Kidney epithelial cell (primary cell): ENCODE measurements around the gene RHCG. TPM values are rescaled to one million over a fixed set of nuclear protein-coding genes. Genes with fewer than 3 reads are reported as not detected.

Experiments
- DNase-seq: peaks from one replicate; pipeline ENCODE4 v3.0.0-alpha.2; 2010; ENCODE audit warnings: low read depth
- H3K27me3 ChIP-seq: 2 replicates; pipeline ENCODE4 v1.6.0; 2011; ENCODE audit warnings: low read length; ENCODE audit not compliant: control insufficient read depth, insufficient read depth
- H3K36me3 ChIP-seq: 2 replicates; pipeline ENCODE4 v1.5.1; 2011; ENCODE audit warnings: low read length; ENCODE audit not compliant: control insufficient read depth, insufficient read depth
- H3K4me3 ChIP-seq: 2 replicates; pipeline ENCODE4 v1.5.1; 2011; ENCODE audit warnings: low read depth, mild to moderate bottlenecking, control low read depth, low read length
- total RNA-seq: library from RNA; depleted of rRNA; stranded (reverse); fragments of >200 nt; gene quantifications from 2 replicates; pipeline ENCODE4 v1.2.3, GENCODE V29; 2015
- TF ChIP-seq, protein P1 (sequence below): IDR thresholded peaks from 2 replicates; pipeline ENCODE4 v1.5.1; 2011; ENCODE audit warnings: mild to moderate bottlenecking, moderate library complexity, low read length, control low read depth, inconsistent platforms; ENCODE audit not compliant: insufficient read depth, poor library complexity, severe bottlenecking

The RHCG gene
- total RNA-seq, 1 donor from 2014 or later = 0.04 TPM

DNA sequence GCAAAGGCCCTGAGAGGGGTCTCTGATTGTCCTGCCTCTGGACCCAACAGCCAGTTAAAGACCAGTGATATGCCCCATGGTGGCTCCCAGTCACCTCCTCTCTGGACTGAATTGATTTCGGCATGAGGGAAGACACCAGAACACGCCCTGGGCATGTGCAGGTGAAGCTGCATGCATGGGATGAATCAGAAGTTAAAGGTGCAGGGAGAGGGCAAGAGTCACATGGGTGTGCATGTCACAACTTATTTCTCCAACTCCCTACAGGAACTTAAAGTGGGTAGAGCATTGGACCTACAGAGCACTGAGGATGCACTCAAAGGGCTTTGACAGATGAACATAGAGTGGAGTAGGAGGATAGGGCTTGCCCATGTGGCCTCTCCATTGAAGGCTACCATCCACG, 16.9 kb upstream of the RHCG start:
- no peak overlapping the region for H3K4me3 ChIP-seq
- no peaks in the 10 kb centered on the region for H3K36me3 ChIP-seq
- no peak for DNase-seq
- TF ChIP-seq, protein P1, sequence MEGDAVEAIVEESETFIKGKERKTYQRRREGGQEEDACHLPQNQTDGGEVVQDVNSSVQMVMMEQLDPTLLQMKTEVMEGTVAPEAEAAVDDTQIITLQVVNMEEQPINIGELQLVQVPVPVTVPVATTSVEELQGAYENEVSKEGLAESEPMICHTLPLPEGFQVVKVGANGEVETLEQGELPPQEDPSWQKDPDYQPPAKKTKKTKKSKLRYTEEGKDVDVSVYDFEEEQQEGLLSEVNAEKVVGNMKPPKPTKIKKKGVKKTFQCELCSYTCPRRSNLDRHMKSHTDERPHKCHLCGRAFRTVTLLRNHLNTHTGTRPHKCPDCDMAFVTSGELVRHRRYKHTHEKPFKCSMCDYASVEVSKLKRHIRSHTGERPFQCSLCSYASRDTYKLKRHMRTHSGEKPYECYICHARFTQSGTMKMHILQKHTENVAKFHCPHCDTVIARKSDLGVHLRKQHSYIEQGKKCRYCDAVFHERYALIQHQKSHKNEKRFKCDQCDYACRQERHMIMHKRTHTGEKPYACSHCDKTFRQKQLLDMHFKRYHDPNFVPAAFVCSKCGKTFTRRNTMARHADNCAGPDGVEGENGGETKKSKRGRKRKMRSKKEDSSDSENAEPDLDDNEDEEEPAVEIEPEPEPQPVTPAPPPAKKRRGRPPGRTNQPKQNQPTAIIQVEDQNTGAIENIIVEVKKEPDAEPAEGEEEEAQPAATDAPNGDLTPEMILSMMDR = no peak
- H3K27me3 ChIP-seq = peaks cover 5% of the 10 kb centered on the region

DNA sequence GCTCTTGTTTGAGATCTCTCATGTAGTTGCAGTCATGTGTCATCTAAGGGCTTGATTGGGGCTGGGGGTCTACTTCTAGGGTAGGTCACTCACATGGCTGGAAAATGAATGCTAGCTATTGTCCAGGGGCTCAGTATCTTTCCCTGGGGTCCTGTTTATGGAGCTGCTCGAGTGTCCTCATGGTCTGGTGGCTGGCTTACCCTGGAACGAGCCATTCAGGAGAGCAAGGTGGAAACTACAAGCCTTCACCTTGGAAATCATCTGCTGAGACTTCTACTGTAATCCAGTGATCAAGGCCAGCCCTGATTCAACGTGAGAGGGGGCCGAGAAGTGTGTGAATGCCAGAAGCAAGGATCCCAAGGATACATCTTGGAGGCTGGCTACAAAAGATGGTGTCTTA, 16.2 kb upstream of the RHCG start:
- no peaks in the 10 kb centered on the region for H3K36me3 ChIP-seq
- DNase-seq = no peak
- TF ChIP-seq, protein P1 = no peak
- H3K4me3 ChIP-seq = no peak overlapping the region
- H3K27me3 ChIP-seq = peaks cover 5% of the 10 kb centered on the region

- TF ChIP-seq, protein P1 = no peak
- no peak for DNase-seq
These were observed 9.8 kb upstream of the RHCG start for GRCh38 chr15:89506026-89506686.

GRCh38 chr15:89504166-89504565, 7.8 kb upstream of the RHCG start:
- Histone ChIP-seq H3K27me3 (peaks cover 2% of the 10 kb centered on the region), H3K36me3 (no peaks in the 10 kb centered on the region), H3K4me3 (no peak overlapping the region)
- TF ChIP-seq, protein P1 = no peak
- no peak for DNase-seq

More at GRCh38 chr15:89506026-89506686, 9.8 kb upstream of the RHCG start:
- Histone ChIP-seq H3K27me3 (no peaks in the 10 kb centered on the region), H3K4me3 (no peak overlapping the region), H3K36me3 (no peaks in the 10 kb centered on the region)

- DNase-seq = no peak
- TF ChIP-seq, protein P1 = no peak
These were observed 6.6 kb upstream of the RHCG start for GRCh38 chr15:89502867-89503595.

More at GRCh38 chr15:89502867-89503595, 6.6 kb upstream of the RHCG start:
- peaks cover 2% of the 10 kb centered on the region for H3K27me3 ChIP-seq
- no peak overlapping the region for H3K4me3 ChIP-seq
- H3K36me3 ChIP-seq = no peaks in the 10 kb centered on the region
